K562 (cell line): ENCODE results near the gene MRPL52. TPM values are rescaled to one million over a fixed set of nuclear protein-coding genes. Genes with fewer than 3 reads are reported as not detected.

Experiments
- ATAC-seq: fragments of 200-7000 bp; cut with Tn5 transposase; 3 replicates; pipeline ENCODE4 v1.9.1; 2020; ENCODE audit warnings: moderate library complexity
- BruUV-seq: library from RNA; stranded (reverse); fragments of 400-500 nt; replicated peaks from 2 replicates; lab custom pipeline; 2021; lab: Mats Ljungman, UMichigan
- CTCF ChIA-PET: fragments of 300-600 bp; formaldehyde crosslinking; extraction: SDS; loops from one replicate; lab custom pipeline; 2021; ENCODE audit warnings: low intra/inter-chr PET ratio; lab: Yijun Ruan, JAX
- POLR2A ChIA-PET: fragments of 300-600, 350-650 bp; sonication (Branson Sonifier 250); formaldehyde crosslinking; extraction: SDS; loops from one replicate; lab custom pipeline; 2021; ENCODE audit warnings: antibody characterized with exemption, inconsistent platforms; lab: Yijun Ruan, JAX
- DNase-seq, 4 experiments: peaks; one replicate each; pipeline versions ENCODE4 v3.0.0 to v3.0.0-alpha.2; 2011 to 2018; ENCODE audit warnings: low spot score in 3 of 4, mixed read lengths in 3 of 4; ENCODE audit errors: extremely low read depth in 1 of 4
- FAIRE-seq: peaks from 2 replicates; lab custom pipeline; 2011; peaks lifted over from hg19 to GRCh38; lab: Jason Lieb, UNC
- H2AFZ ChIP-seq: 2 replicates; pipeline ENCODE4 v1.6.0; 2011; ENCODE audit warnings: low read depth, low read length, control low read depth, inconsistent platforms
- H3K27ac ChIP-seq: fragments of 200-600 bp; 3 replicates; pipeline ENCODE4 v1.8.0; 2011; ENCODE audit warnings: low read depth, mild to moderate bottlenecking, control low read depth, inconsistent platforms, low read length, moderate library complexity, mixed read lengths; ENCODE audit errors: extremely low read depth
- H3K27me3 ChIP-seq, 2 experiments: fragments of 300-600 bp in 1 of 2; 2 replicates in 1 of 2; 3 replicates in 1 of 2; pipeline versions ENCODE4 v1.6.0 to v1.8.0; 2011; ENCODE audit warnings: inconsistent platforms in 2 of 2, low read length in 2 of 2, mild to moderate bottlenecking in 1 of 2, mixed read lengths in 1 of 2, moderate library complexity in 1 of 2; ENCODE audit not compliant: control insufficient read depth in 2 of 2, insufficient read depth in 2 of 2
- H3K36me3 ChIP-seq: fragments of 300-600 bp; 3 replicates; pipeline ENCODE4 v1.8.0; 2011; ENCODE audit warnings: mild to moderate bottlenecking, low read length, inconsistent platforms; ENCODE audit not compliant: control insufficient read depth, insufficient read depth
- H3K4me1 ChIP-seq, 2 experiments: fragments of 200-600 bp in 1 of 2; replicated peaks in 1 of 2; 2 replicates in 1 of 2; 3 replicates in 1 of 2; pipeline versions ENCODE4 v1.5.1 to v1.8.0; 2011; ENCODE audit warnings: inconsistent platforms in 2 of 2, low read length in 2 of 2, mild to moderate bottlenecking in 1 of 2, mixed read lengths in 1 of 2, moderate library complexity in 1 of 2; ENCODE audit not compliant: control insufficient read depth in 2 of 2, insufficient read depth in 2 of 2
- H3K4me2 ChIP-seq: 2 replicates; pipeline ENCODE4 v1.6.1; 2011; ENCODE audit warnings: low read length, control low read depth, inconsistent platforms, mixed read lengths; ENCODE audit not compliant: insufficient read depth
- H3K4me3 ChIP-seq: fragments of 200-600 bp; sonication (generic), shearing (Covaris generic); 2 replicates; pipeline ENCODE4 v1.5.1; 2016; ENCODE audit warnings: control low read depth, inconsistent platforms
- H3K79me2 ChIP-seq: fragments of 200-600 bp; 3 replicates; pipeline ENCODE4 v1.8.0; 2011; ENCODE audit warnings: low read length, inconsistent platforms; ENCODE audit not compliant: control insufficient read depth, insufficient read depth
- H3K9ac ChIP-seq, 2 experiments: 2 replicates each; pipeline versions ENCODE4 v1.6.0 to v1.6.1; 2011; ENCODE audit warnings: low read depth in 2 of 2, low read length in 2 of 2, control low read depth in 1 of 2, inconsistent platforms in 1 of 2, mild to moderate bottlenecking in 1 of 2, mixed read lengths in 1 of 2; ENCODE audit not compliant: insufficient read depth in 1 of 2
- H3K9me1 ChIP-seq: one replicate; pipeline ENCODE4 v1.6.0; 2011; ENCODE audit warnings: inconsistent platforms, mild to moderate bottlenecking, low read length, moderate library complexity; ENCODE audit not compliant: control insufficient read depth, insufficient read depth
- H3K9me3 ChIP-seq: replicated peaks from 2 replicates; pipeline ENCODE4 v1.5.1; 2011; ENCODE audit warnings: low read depth, low read length, inconsistent platforms; ENCODE audit not compliant: control insufficient read depth, insufficient read depth
- H4K20me1 ChIP-seq: replicated peaks from 2 replicates; pipeline ENCODE4 v1.6.1; 2011; ENCODE audit warnings: low read length, inconsistent platforms, mixed read lengths; ENCODE audit not compliant: control insufficient read depth, insufficient read depth
- BCOR ChIP-seq: fragments of 450-650 bp; IDR thresholded peaks from 2 replicates; pipeline ENCODE4 v1.6.1; 2016
- RFX1 ChIP-seq: fragments of 450-650 bp; IDR thresholded peaks from 2 replicates; pipeline ENCODE4 v1.6.1; 2016; ENCODE audit warnings: mild to moderate bottlenecking, moderate library complexity
- ZNF24 ChIP-seq: fragments of 450-650 bp; IDR thresholded peaks from 2 replicates; pipeline ENCODE4 v1.6.1; 2016
- WGBS: fragments of 100-300 bp; shearing (Covaris generic); methylation state at CpG from one replicate; pipeline ENCODE4 v1.1.6; 2016; ENCODE audit warnings: low coverage, mixed read lengths; ENCODE audit not compliant: insufficient coverage; ENCODE audit errors: missing lambda C conversion rate; 5-methylcytosine and 5-hydroxymethylcytosine counted together
- in situ Hi-C: fragments of 300-500 bp; cut with MboI; formaldehyde crosslinking; loops from 4 replicates; pipeline ENCODE4 v1.15.0; 2018; ENCODE audit warnings: inconsistent platforms, mixed read lengths
- intact Hi-C: fragments of 100-400 bp; cut with micrococcal nuclease; formaldehyde crosslinking; loops from 2 replicates; pipeline ENCODE4 v1.14.2; 2022
- polyA plus RNA-seq, 8 experiments: library from polyadenylated mRNA; depleted of rRNA in 4 of 8; stranded (reverse) in 5 of 8; unstranded in 3 of 8; fragments of >200 nt; fragmentation: Nextera tagmentation in 2 of 8; fragmentation: Illumina TruSeq in 1 of 8; extraction: Ambion mirVana in 2 of 8; extraction: Trizol in 1 of 8; gene quantifications; 2 replicates each; pipeline versions ENCODE4 v1.2.1 to v1.2.3, GENCODE V29; 2011 to 2014; ENCODE audit warnings: inconsistent platforms in 1 of 8, missing spikeins in 1 of 8
- total RNA-seq, 7 experiments: library from RNA; depleted of rRNA in 6 of 7; stranded (reverse); fragments of >200 nt in 6 of 7; fragmentation: Illumina TruSeq in 2 of 7; extraction: Trizol in 2 of 7; gene quantifications; 2 replicates each; pipeline versions ENCODE4 v1.2.1 to v1.2.3, GENCODE V29; 2011 to 2021; ENCODE audit warnings: low replicate concordance in 1 of 7
- TF ChIP-seq, protein P1 (sequence below): fragments of 450-650 bp; IDR thresholded peaks from 2 replicates; pipeline ENCODE4 v1.6.1; 2018; ENCODE audit not compliant: partially characterized antibody
- TF ChIP-seq, protein P2 (sequence below), 2 experiments: IDR thresholded peaks; 2 replicates each; pipeline ENCODE4 v1.6.1; 2011; ENCODE audit warnings: borderline replicate concordance in 1 of 2, control low read depth in 1 of 2, low read depth in 1 of 2, low read length in 1 of 2, mild to moderate bottlenecking in 1 of 2, mixed read lengths in 1 of 2, moderate library complexity in 1 of 2; ENCODE audit not compliant: insufficient read depth in 1 of 2, insufficient read length in 1 of 2, poor library complexity in 1 of 2, severe bottlenecking in 1 of 2; ENCODE audit errors: extremely low read depth in 1 of 2

The MRPL52 gene
- total and polyA plus RNA-seq, 9 of the 15 experiments (the other 6 are each of a cell fraction or from before 2014, with no cell fraction given) = 56.5 to 213 (median 168) TPM

DNA sequence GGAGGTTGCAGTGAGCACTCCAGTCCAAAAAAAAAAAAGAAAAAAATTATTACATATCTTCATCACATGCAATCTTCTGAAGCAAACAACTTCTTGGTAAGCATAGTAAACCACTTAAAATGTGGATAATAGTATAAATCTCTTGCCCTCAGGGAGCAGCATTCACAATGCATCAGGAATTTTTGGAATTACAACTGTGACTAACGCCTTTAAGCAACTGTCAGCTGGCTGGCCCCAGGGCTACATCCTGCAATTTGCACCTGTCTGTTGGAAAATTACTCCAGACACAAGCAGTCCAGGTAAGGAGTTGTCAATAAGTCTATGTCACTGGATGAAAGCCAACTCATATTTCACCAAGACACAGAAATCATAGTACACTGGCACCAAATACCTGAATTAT lies 9.0 kb upstream of the MRPL52 start:
- Histone ChIP-seq H3K36me3 (no peaks in the 10 kb centered on the region), H3K9me3 (no peaks in the 10 kb centered on the region), H3K9me1 (no peaks in the 10 kb centered on the region), H3K27me3 (no peaks in the 10 kb centered on the region), H3K4me3 (no peak overlapping the region), H3K9ac (no peak overlapping the region), H2AFZ (no peak overlapping the region), H3K27ac (no peak overlapping the region), H3K4me1 (peaks cover 18 to 30% of the 10 kb centered on the region in 2 experiments; a peak in 4 of 5 replicates), H3K79me2 (no peaks in the 10 kb centered on the region), H4K20me1 (no peaks in the 10 kb centered on the region), H3K4me2 (no peak overlapping the region)
- WGBS = 59% methylated on average over 1 of the region's 1 CpG
- ChIA-PET CTCF (no interaction called here), POLR2A (interaction anchor here (0.6 to 2.6 kb wide), 5 partner anchors 8 to 437 kb away, joined by 3 to 6 read pairs (median 3); no protein-coding TSS in a partner anchor)
- ATAC-seq (no peak), FAIRE-seq (no peak), DNase-seq (no peak)
- no TSS peak for BruUV-seq
- intact Hi-C loops = loop anchor here (5.0 kb wide), 1 partner anchor 52 kb away; the partner anchor contains the start of gene LRP10
- in situ Hi-C loops = no loop called here
- no peak for TF ChIP-seq RFX1
- peak; percentile 16; the same call in 1 of the 2 replicates for TF ChIP-seq BCOR

DNA sequence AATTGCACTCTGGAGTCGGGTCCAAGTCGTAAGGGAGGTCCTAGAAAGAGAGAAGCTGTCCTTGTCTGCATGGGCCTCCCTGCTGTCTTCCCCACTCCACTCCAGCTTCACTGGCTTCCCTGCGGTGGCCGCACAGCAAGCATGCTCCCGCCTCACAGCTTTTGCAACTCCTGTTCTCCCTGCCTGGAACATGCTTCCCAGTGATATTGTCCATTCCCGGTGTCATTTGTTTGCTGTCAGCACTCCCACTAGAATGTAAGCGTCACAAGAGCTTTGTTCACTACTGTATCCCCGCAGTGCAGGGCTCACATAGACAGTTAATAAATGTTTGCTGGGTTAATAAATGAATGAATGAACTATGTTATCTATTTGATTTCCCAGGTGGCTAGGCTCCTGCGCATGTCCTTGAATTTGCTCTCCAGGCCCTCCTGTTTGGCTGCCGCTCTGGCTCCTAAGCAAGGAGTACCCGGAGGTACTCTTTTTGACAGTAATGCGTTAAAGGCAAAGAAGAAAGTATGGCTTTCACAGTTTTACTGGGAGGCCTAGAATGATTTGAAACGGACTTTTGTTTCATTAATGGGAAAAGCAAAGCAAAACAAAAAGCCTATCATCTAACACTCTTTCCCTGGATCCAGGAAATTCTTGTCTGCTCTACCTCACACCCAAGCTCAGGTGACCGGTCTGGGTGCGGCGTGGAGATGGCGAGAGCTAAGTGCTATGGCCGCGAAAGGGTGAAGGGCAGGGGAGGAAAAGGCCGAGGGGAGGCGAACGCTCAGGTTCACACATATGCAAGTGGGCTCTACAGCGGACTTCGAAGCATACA lies 8.3 kb upstream of the MRPL52 start:
- CTCF ChIA-PET = interaction anchor here (0.6 to 4.2 kb wide), 2 partner anchors 32 to 248 kb away, joined by 5 to 44 read pairs; no protein-coding TSS in a partner anchor
- Histone ChIP-seq H3K36me3 (no peaks in the 10 kb centered on the region), H3K4me3 (no peak overlapping the region), H3K27ac (no peak overlapping the region), H2AFZ (peak overlapping the region; percentile 43; the same call in 1 of the 2 replicates), H3K79me2 (no peaks in the 10 kb centered on the region), H3K9me1 (no peaks in the 10 kb centered on the region), H3K4me2 (no peak overlapping the region), H4K20me1 (no peaks in the 10 kb centered on the region), H3K9ac (no peak overlapping the region), H3K9me3 (no peaks in the 10 kb centered on the region), H3K4me1 (peaks cover 18 to 30% of the 10 kb centered on the region in 2 experiments; a peak in 4 of 5 replicates), H3K27me3 (no peaks in the 10 kb centered on the region)
- intact Hi-C loops (loop anchor here (1.0 to 5.0 kb wide), 3 partner anchors 32 to 78 kb away; partner anchors contain the start of gene LRP10), in situ Hi-C loops (no loop called here)
- FAIRE-seq = no peak
- POLR2A ChIA-PET = interaction anchor here (0.5 to 2.6 kb wide), 7 partner anchors 8 to 436 kb away, joined by 3 to 6 read pairs (median 3); no protein-coding TSS in a partner anchor
- no TSS peak for BruUV-seq
- WGBS = 76% methylated on average over 24 of the region's 24 CpGs
- no peak for DNase-seq
- no peak for ATAC-seq
- TF ChIP-seq, protein P1, sequence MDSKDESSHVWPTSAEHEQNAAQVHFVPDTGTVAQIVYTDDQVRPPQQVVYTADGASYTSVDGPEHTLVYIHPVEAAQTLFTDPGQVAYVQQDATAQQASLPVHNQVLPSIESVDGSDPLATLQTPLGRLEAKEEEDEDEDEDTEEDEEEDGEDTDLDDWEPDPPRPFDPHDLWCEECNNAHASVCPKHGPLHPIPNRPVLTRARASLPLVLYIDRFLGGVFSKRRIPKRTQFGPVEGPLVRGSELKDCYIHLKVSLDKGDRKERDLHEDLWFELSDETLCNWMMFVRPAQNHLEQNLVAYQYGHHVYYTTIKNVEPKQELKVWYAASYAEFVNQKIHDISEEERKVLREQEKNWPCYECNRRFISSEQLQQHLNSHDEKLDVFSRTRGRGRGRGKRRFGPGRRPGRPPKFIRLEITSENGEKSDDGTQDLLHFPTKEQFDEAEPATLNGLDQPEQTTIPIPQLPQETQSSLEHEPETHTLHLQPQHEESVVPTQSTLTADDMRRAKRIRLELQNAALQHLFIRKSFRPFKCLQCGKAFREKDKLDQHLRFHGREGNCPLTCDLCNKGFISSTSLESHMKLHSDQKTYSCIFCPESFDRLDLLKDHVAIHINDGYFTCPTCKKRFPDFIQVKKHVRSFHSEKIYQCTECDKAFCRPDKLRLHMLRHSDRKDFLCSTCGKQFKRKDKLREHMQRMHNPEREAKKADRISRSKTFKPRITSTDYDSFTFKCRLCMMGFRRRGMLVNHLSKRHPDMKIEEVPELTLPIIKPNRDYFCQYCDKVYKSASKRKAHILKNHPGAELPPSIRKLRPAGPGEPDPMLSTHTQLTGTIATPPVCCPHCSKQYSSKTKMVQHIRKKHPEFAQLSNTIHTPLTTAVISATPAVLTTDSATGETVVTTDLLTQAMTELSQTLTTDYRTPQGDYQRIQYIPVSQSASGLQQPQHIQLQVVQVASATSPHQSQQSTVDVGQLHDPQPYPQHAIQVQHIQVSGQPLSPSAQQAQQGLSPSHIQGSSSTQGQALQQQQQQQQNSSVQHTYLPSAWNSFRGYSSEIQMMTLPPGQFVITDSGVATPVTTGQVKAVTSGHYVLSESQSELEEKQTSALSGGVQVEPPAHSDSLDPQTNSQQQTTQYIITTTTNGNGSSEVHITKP = peak; percentile 20
- TF ChIP-seq, protein P2, sequence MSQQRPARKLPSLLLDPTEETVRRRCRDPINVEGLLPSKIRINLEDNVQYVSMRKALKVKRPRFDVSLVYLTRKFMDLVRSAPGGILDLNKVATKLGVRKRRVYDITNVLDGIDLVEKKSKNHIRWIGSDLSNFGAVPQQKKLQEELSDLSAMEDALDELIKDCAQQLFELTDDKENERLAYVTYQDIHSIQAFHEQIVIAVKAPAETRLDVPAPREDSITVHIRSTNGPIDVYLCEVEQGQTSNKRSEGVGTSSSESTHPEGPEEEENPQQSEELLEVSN (IDR thresholded peaks at IDR 0.05; ENCODE audit: borderline replicate concordance in 1 of 2, extremely low read depth in 1 of 2, insufficient read depth in 1 of 2, insufficient read length in 1 of 2, low read depth in 1 of 2, low read length in 1 of 2, poor library complexity in 1 of 2, severe bottlenecking in 1 of 2) = peak; percentile 18 to 59
- no peak for TF ChIP-seq ZNF24
